T-helper 2 cell treated with Interferon-gamma antibody and Interleukin-4, amounts not matched to agents 100 ng/mL and 5 ng/mL, for 36 hours (primary cell): ENCODE measurements around the gene DGCR6L. TPM values are rescaled to one million over a fixed set of nuclear protein-coding genes. Genes with fewer than 3 reads are reported as not detected.

Source experiments
- total RNA-seq: library from RNA; stranded (reverse); gene quantifications from 2 replicates; pipeline ENCODE4 v1.2.3, GENCODE V29; 2022

DGCR6L gene
- total RNA-seq, 1 donor from 2014 or later = 53.3 TPM

Other genes starting within 250 kb of the DGCR6L start
- gene DGCR8, start 239.8 kb downstream of the DGCR6L start, total RNA-seq = 61.3 and 61.4 TPM in 2 replicates
- 295 and 306 TPM in 2 replicates for gene RANBP1, start 204.0 kb downstream of the DGCR6L start, total RNA-seq
- 91.1 and 93.3 TPM in 2 replicates for gene TRMT2A, start 202.8 kb downstream of the DGCR6L start, total RNA-seq
- 62.5 and 64.9 TPM in 2 replicates for gene ZDHHC8, start 188.3 kb downstream of the DGCR6L start, total RNA-seq
- 0.16 and 0.59 TPM in 2 replicates for gene CCDC188, start 169.0 kb downstream of the DGCR6L start, total RNA-seq
- gene RTN4R, start 51.7 kb downstream of the DGCR6L start, total RNA-seq = 1.5 and 1.9 TPM in 2 replicates
- gene ZNF74, start 74.1 kb upstream of the DGCR6L start, total RNA-seq = 8.9 and 10.7 TPM in 2 replicates
- 1.0 and 1.1 TPM in 2 replicates for gene SCARF2, start 117.8 kb upstream of the DGCR6L start, total RNA-seq
- gene KLHL22, start 175.7 kb upstream of the DGCR6L start, total RNA-seq = 45.7 and 52.1 TPM in 2 replicates
- gene MED15, start 187.6 kb upstream of the DGCR6L start, total RNA-seq = 148 and 149 TPM in 2 replicates